ENCODE results near the gene ZNF583.

ZNF583 gene

GRCh38 chr19:56476093-56476492 is 72.0 kb downstream of the ZNF583 start:
- Histone ChIP-seq H3K36me3 (ENCODE audit: insufficient read depth, low read length) (peaks cover 18% of the 10 kb centered on the region), H3K27ac (ENCODE audit: low read depth, low read length) (peak overlapping the region; percentile 14; the same call in 1 of the 2 replicates), H3K4me3 (ENCODE audit: low read depth, low read length) (peak overlapping the region; percentile 82), H3K79me2 (ENCODE audit: control insufficient read depth, insufficient read depth, low read length, unreplicated experiment) (peaks cover 46% of the 10 kb centered on the region), H2AFZ (ENCODE audit: low read length, unreplicated experiment) (no peak overlapping the region), H3K27me3 (ENCODE audit: insufficient read depth, low read length) (no peaks in the 10 kb centered on the region), H3K4me1 (ENCODE audit: control insufficient read depth, insufficient read depth, low read length, unreplicated experiment) (peaks cover 9% of the 10 kb centered on the region)
